ENCODE measurements around the gene AUTS2.

The AUTS2 gene

GRCh38 chr7:69959789-69960499, 361.7 kb downstream of the AUTS2 start:
- DNase-seq: no peak

- DNase-seq: no peak
Measured at GRCh38 chr7:69961436-69961835, 363.2 kb downstream of the AUTS2 start.

- DNase-seq: no peak
Measured at GRCh38 chr7:69962186-69963065, 364.2 kb downstream of the AUTS2 start.

- no peak for DNase-seq
Measured at GRCh38 chr7:69963393-69963792, 365.1 kb downstream of the AUTS2 start.

GRCh38 chr7:69966766-69967591, 368.7 kb downstream of the AUTS2 start:
- no peak for DNase-seq

GRCh38 chr7:69967689-69968450, 369.6 kb downstream of the AUTS2 start:
- no peak for DNase-seq

GRCh38 chr7:69968969-69969556, 370.8 kb downstream of the AUTS2 start:
- DNase-seq: no peak

GRCh38 chr7:69981646-69982045, 383.4 kb downstream of the AUTS2 start:
- DNase-seq: no peak

- no peak for DNase-seq
Measured at GRCh38 chr7:69982197-69982596, 383.9 kb downstream of the AUTS2 start.

GRCh38 chr7:69989551-69989950, 391.3 kb downstream of the AUTS2 start:
- no peak for DNase-seq

GRCh38 chr7:69992938-69993337, 394.7 kb downstream of the AUTS2 start:
- no peak for DNase-seq

GRCh38 chr7:69994218-69994617, 395.9 kb downstream of the AUTS2 start:
- DNase-seq: no peak

GRCh38 chr7:69994886-69995542, 396.7 kb downstream of the AUTS2 start:
- DNase-seq: no peak

GRCh38 chr7:69996121-69996520, 397.8 kb downstream of the AUTS2 start:
- DNase-seq: no peak

GRCh38 chr7:70000737-70001348, 402.6 kb downstream of the AUTS2 start:
- no peak for DNase-seq

- DNase-seq: no peak
Measured at GRCh38 chr7:70005480-70005879, 407.2 kb downstream of the AUTS2 start.

- DNase-seq: no peak
Measured at GRCh38 chr7:70005891-70006260, 407.6 kb downstream of the AUTS2 start.

- no peak for DNase-seq
Measured at GRCh38 chr7:70006261-70006920, 408.1 kb downstream of the AUTS2 start.

GRCh38 chr7:70008466-70008865, 410.2 kb downstream of the AUTS2 start:
- DNase-seq: no peak

- DNase-seq: no peak
Measured at GRCh38 chr7:70014472-70015177, 416.4 kb downstream of the AUTS2 start.
